Smooth muscle cell of the brain vasculature (primary cell): ENCODE results near the gene COL20A1.

ENCODE experiments used
- DNase-seq: peaks from one replicate; pipeline ENCODE4 v3.0.0-alpha.2; 2012; ENCODE audit warnings: low read depth, low spot score

The COL20A1 gene

DNA sequence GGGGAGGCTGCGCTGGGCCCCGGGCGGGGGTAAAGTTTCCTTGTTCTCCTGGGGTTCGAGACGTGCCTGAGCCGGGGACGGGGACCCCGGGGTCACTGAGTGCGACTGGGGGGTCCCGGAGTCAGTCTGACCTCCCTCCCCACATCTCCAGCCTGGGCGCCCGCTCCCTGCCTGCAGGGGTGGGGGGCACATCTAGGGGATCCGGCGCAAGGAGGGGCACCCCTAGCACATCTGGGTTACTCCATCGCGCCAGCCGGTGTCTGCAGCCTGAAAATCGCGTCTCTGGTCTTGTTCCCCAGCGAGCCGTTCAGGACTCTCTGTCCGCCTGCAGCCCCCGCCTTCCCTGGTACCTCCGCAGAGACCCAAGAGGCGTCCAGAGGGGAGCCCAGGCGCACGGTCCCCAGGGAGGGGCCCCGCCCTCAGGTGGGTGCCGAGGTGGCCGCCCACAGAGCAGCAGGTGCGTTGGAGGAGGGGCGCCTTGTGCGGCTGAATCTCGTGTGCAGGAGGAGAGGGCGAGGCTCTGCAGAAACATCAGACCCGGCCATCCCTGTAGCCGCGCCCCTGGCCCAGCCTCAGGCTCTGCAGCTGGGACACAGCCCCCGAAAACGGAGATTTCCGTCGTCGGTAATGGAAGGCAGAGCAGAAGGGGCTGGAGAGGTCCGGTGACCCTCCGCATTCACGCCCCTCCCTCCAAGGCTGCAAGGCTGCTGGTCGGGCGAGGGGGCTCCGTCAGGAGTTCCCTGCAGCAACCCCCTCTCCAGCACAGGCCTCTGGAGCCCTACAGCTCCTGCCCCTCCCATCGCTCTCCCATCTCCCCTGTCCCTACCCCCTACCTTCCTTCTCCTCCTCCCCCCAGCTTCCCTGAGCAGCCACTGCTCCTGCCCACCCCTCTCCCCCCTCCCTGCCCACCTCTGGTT is 68.8 kb downstream of the COL20A1 start:
- no peak for DNase-seq

DNA sequence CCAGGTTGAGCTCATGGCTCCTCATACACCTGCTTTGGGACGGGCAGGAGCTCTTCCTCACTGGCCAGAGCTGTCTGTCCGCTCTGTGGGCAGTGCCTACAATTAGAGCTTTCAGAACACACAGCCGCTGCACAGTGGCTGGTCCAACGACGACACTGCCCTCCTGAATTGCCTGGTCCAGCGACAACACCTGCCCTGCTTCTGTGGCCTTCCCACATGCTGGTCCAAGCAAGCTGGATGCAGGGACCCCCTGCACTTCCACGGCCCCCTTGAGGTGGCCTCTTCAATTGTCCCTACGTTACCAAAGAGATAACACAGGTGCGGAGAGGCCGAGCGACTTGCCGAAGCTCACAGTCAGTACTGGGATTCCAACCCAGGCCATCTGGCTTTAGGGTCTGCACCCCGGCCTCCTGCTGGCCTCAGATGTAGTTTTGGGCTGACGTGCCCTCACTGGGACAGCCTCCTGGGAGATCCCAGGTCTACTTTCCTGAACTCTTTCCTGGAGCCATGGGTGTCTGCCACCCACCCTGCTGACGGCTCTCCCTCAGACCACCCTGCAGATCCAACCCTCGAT is 69.5 kb downstream of the COL20A1 start:
- DNase-seq = no peak

DNA sequence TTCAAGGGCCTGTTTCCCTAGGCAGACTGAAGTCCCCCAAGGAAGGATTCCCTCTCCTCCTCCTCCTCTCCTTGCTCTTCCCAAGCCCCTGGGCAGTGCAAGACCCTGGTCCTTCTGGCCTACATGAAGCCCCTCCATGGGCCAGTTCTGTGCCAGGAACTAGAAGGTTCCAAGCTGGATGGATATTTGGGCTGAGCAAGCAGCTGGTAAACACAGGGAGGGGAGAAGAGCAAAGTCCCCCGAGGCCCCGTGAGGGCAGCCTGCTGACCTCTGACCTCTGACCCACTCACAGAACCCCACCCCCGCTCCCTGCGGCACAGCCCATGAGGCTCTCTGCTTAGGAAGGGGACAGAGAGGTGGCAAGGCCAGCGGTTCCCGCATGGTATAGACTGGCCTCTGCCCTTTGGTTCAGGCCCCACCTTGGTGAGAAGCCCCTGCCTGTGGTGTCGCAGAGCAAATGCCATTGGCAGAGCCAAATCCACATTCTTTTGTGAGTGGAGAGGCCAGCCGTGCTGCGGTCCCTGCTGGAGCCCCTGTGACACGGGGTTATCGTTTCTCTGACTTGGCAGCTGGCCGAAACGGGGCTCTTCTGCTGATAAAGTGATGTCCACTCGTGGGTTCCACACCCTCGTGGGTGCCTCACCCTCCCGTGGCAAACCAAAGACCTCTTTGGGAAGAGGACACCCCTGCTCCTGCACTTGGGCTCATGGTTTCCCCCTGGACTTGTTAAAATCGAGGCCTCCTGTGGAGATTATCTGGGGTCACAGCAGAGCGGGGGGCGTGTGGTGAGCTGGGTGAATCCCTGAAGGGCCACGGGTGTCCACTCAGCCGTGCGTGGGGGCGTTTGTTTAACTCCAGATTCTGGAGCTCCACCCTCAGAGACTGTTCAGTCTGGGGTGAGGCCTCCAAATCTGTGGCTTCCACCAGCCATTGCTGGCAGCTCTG is 70.3 kb downstream of the COL20A1 start:
- no peak for DNase-seq

DNA sequence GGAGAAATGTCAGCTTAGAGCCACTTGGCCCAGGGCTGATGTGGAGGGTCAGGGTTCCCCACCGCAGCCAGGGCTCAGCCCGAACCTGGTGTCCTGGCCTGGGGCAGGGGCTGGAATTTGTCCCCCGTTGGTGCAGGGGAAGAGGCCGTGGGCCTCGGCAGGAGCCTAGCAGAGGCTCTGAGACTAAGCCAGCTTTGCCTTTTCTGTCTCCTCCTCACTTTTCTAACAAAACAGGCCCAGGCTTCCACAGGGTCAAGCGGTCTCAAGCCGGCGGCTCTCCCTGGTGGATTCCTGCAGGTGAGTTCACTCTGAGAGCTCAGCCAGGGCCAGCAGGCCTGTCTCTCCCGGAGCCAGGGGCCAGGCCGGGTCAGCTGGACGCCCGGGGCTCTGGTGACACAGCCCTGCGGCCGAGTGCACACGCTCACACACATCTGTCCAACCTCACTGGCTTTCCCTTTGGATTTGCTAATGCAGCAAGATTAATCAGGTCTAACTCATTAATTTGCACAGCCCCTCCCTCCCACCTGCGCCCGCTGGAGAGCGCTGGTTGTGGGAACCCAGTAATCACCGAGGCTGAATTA is 71.1 kb downstream of the COL20A1 start:
- DNase-seq = no peak

DNA sequence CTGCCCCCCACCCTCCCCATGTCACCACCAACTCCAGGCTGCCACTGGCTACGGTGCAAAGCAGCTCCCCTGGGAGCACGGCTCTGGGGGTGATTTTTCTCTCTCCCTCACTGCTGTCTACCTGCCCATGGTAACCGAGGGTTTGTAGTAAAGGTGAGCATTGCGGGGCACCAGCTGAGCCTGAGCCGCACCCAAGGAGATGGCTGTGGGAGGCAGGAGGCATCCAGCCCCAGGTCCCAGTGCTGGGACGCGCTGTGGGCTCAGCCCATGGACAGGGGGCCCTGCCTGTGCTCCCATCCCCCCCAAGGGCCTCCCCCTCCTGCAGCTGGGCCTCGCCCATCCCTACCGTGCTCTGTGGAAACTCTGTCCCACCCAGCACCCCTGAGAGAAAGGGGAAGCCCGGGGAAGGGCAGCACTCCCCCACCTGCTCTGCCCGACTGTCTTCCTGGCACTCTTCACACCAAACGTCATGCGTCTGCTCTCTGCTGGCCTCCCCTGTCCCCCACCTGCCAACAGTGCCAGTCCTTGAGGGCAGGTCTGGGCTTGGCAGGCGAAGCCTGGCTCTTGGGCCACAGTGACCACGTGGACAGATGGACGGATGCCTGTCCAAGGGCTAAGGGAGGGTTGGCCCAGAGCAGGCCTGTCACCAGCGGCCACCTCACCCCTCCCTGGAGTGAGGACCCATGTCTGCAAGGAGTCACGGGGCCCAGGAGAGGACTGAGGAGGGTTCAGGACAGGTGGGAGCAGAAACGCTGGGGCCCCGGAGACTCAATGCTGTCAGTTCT is 72.0 kb downstream of the COL20A1 start:
- no peak for DNase-seq

DNA sequence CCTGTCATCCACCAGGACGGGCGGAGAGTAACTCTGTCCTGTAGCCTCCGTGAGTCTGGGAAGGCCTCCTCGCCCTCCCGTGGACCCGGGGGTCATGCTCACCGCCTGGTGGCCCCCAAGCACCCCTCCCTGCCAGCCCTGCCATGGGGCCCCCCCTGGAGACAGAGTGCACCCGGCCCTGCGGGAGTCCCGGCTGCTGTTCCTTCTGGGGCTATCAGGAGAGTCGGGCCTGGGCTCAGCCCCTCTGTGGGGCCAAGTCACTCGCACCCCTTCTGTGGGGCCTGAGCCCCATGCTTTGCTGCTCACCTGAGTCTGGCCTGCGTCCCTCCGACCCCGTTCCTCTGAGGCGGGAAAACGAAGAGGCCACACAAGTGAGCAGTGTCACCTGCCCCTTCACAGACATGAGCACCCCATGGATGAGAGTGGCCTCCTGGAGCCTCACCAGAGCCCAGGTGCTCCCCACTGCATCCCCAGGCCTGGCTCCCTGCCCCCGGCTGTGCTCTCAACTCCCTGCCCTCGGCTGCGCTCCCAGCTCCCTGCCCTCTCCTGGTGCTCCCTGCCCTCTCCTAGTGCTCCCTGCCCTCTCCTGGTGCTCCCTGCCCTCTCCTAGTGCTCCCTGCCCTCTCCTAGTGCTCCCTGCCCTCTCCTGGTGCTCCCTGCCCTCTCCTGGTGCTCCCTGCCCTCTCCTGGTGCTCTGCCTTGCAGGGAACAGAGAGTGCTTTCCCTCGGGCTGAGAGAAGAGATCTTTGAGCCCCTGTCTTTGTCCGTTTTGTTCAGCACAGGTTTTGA is 72.8 kb downstream of the COL20A1 start:
- no peak for DNase-seq

DNA sequence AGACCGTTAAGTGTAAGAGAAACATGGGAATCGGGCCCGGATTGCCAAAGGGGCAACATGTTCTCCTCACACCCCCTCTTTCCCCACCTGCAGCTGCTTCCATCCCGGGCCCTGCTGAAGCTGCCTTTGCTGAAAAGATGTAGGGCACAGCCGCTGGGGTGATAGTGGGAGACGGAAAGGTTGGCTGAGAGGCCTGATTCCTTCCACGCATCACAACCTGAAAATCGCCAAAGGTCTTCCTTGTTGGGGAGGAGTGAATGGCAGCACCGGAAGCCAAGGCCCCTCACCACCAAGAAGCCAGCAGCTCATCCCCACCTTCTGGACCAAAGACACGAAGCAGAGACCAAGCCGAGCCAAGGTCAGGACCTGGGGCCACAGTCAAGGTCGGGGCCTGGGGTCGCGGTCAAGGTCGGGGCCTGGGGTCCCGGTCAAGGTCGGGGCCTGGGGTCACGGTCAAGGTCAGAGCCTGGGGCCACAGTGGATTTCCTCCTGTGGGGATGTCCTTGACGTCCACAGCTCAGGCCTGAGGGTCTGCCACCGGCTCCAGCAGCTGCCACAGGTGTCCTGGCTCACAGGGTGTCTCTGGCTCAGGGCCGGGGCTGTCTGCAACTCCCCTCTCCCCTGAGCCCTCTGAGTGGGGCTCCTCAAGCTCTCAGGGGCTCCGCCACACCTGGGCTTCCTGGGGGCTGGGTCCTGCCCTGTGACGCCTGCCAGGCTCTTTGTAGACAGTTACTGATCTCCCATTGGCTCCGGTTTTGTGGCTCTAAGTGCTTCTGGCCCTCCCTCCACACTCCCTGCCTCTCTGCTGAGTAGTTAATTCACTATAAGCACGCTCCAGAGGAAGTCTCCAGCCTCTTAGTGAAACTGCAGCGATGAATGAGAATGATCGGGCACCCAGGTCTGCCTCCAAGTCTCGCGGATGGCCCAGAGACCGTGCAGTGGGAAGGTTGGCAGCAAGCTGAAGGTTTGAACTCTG is 73.7 kb downstream of the COL20A1 start:
- no peak for DNase-seq

DNA sequence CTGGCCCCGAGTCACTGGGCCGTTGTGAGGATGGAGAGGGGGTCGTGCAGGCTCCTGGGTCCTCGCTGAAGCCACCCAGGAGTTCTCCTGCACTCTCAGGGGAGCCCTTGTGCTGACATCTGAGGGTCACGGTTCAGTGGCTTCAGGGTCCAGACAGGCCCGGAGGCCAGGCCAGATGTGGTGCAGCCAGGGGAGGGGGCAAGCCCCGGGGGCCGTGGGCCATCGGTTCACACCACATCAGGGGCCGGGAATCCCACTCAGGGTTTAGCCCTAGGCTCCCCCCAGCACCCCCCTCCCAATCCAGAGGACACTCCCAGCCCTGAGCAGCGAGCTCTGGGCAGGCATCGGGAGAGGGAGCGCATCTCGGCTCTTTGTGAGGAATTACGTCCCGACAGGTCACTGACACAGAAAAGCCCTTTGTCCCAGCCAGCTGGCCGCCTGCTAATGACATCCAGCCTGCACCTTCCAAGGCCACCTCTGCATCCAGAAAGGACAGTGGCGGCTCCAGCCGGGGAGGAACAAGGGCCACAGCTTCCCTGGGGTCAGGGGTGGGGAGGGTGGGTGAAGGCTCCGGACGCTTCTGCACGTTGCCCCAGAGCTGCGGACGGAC is 74.6 kb downstream of the COL20A1 start:
- DNase-seq = no peak

DNA sequence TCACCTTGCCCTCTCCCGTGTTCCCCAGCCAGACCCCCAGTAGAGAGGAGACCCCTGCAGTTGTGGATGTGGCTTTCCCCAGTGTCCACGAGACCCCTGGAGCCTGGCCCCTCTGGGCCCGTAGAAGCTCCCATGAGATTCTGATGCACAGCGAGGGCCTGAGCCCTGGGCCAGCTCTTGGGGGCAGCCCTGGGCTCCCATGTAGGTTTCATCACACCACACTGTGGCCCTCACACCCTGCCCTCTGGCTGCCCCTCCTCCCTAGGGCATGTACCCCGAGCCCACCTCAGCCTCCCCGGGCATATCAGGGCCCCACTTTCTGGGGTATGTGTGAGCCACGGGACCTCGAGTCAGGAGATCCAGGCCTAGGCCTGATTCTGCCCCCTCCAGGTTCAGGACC is 75.2 kb downstream of the COL20A1 start:
- DNase-seq = no peak

DNA sequence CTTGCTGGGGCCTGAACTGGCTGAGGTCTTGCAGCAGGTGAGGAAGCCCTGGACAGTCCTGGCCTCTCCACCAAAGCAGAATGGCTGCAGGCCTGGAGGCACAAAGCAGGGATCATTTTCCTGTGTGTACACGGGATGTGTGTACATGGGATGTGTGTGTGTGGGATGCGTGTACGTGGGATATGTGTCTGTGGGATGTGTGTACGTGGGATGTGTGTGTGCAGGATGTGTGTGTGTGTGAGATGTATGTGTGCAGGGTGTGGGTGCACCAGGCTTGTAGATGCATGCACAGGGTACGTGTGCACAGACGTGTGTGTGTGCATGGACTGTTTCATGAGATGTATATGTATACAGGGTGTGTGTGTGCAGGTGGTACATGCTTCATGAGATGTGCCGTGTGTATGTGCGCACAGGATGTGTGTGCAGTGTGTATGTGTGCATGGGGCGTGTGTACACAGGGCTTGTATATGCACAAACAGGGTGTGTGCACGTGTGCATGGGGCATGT is 76.1 kb downstream of the COL20A1 start:
- DNase-seq = no peak

DNA sequence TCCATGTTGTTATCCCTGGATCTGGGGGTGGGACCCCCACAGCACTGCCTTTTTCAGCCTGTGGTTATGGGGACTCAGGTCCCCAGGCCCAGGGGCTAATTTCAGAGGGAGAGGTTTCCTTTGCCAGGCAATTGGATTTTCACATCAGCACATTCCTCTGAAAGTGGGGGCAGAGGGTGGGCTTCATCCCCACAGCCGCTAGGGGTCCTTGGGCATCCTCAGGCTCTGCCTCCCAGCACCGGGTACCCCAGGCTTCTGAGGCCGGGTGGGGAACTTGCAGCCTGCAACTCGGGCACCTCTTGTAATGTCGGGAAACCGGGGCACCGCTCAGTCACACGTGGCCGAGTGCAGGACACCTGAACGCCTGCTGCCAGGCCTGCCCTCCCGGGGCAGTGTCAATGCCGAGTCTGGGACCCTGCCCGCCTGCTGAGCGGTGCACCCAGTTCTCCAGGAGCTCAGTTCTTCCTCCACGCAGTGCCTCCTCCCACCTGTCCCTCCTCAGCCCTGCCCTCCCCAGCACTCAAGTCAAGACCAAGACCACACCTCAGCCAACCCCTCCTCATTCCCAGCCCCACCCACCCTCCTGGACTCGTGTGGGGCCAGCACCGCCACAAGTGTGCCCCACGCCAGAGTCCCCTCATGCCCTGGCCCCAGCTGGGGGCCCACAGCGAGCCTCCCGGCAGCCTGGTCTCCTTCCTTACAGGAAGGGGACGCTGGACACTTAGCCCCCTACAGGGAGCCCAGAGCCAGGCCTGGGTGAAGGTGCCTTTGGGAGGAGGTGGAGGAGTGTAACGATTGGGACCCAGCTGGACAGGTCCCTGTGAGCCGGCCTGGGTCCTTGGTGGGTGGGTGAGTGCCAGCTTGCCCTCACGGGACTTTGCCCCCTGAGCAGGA is 77.0 kb downstream of the COL20A1 start:
- DNase-seq = no peak

DNA sequence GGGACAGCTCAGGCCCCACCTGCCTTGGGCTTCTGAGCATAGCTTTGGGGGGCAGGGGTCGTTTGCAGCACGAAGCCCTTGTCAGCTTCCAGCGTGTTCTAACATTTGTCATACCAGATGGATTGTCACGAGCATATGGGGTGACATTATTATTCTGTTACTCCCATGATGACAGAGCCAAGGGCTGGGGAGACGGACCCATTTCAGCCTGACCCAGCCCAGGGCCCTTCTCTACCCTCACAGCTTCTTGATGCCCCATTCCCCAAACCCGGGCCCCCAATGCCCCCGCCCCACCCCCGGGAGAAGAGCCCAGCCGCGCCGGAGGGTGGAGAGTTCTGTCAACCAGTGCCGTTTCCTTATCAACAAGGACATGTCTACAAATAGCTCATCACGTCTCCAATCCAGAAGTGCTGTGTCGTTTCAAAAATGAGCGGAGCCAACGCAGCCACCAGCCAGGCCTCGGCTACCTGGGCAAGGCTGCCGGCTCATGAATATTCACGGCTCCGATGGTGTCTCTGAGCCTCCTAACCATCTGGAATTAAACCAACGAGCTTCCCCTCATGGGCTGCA is 77.7 kb downstream of the COL20A1 start:
- no peak for DNase-seq

DNA sequence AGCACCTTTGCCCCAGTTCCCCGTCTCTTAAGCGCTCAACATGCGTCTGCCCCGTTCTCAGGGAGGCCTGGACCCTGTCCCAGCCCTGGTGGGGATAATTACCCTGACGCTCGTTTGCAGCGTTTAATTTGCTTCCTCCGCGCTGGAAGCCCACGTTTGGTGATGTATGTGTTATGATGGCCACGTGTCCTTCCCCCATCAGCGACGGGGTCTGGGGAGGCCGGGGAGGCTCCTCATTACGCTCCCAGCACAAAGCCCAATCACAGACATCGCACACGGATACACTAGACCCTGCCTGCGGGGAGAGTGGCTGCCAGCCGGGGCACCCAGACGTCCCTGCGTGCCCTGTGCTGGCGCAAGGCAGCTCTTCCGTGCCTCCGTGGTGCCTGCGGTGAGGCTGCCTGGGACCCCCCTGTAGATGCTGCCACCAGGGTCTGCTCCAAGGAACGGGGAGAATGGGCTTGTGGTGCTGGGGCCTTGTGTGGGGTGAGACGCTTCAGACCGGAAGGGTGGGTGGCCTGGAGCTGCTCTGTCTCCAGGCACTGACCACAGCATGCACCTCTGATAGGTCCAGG is 78.4 kb downstream of the COL20A1 start:
- DNase-seq = no peak

DNA sequence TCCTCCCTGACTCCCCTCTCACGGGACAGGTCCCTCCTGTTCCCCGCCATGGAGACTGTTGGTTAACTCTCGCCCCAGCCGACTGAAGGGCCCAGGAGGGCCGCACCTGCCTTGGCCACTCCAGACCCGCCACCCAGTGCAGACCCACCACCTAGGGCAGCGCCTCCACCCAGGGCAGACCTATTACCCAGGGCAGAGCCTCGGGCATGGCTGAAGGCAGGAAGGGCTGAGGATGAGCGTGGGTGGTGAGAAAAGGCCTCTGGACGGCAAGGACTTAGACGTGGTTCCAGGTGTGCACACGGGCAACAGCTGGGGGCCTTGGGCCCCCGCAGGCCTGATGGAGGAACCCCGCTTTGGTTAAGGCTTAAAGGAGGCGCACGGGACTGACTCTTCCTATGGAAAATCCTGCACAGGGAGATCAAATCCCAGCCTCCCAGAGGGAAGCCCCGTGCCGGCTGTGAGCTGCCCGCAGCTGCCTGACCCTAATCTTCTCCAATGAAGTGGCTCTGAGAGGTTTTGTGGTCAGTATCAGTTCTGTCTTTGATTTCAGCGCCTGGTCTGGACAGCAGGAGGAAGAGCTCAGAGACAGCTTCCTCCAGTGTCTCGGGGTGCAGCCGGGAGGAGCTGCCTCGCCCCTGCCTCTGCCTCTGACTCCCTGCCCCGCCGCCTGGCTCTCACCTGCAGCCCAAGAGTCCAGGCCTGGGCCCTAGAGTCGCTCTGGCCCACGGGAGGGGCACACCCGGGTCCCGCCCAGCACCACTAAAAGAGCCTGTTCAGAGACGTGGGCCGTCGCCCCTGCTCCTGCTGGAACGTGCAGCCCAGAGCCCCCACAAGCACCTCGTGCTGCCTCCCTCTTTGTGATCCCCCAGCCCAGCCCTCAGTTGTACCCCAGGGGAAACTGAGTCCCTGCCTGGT is 80.2 kb downstream of the COL20A1 start:
- DNase-seq = no peak

DNA sequence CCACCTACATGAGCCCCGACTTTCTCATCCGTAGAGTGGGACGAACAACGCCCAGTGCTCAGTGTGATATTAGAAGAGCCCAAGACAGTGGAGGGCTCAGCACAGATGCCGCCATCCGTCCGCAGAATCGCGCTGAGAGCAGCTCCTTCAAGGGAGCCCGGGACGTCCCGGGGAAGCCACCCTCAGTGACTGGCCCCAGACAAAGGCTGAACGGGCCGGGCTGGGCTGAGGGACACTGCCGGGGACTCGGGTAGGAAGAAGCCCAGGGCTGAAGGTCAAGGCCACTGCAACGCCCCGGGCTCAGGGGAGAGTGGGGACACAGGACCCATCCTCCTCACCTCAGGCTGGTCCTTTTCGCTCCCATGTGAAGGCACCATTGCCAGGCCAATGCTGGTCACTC is 81.0 kb downstream of the COL20A1 start:
- DNase-seq = no peak

DNA sequence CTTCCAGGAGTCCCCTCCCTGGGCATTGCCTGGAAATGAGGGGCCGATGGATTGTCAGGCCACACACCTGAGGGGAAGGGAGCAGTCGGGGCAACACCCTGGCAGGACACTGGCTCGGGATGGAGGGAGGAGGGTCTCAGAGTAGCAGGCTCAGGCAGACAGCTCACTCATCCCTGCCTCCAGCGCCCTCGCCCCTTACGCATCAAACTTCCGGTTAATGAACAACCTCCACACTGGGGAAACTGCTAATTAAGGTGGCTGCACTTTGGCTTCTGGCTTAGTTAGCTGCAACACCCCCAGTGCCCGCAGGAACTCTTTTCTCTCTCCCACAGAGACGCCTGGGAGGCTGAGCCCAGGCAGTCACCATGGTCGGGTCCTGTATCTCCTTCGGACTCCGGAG is 81.5 kb downstream of the COL20A1 start:
- no peak for DNase-seq
